LHCN-M2 (cell line): ENCODE data around the gene AFF2. TPM values are rescaled to one million over a fixed set of nuclear protein-coding genes. Genes with fewer than 3 reads are reported as not detected.

Experiments used
- DNase-seq: peaks from one replicate; pipeline ENCODE4 v3.0.0-alpha.2; 2012; ENCODE audit warnings: low read depth
- total RNA-seq: library from RNA; depleted of rRNA; stranded (reverse); fragments of >200 nt; gene quantifications from 2 replicates; pipeline ENCODE4 v1.2.3, GENCODE V29; 2014

The AFF2 gene
- total RNA-seq, 1 experiment from 2014 or later: 5.9 TPM

- DNase-seq: no peak
Observed at GRCh38 chrX:148917441-148917840, 417.0 kb downstream of the AFF2 start.

GRCh38 chrX:148923631-148924030, 423.2 kb downstream of the AFF2 start:
- no peak for DNase-seq

GRCh38 chrX:148926371-148926770, 426.0 kb downstream of the AFF2 start:
- no peak for DNase-seq

- DNase-seq: peak; percentile 60
Observed at GRCh38 chrX:148928811-148929210, 428.4 kb downstream of the AFF2 start.

GRCh38 chrX:148929686-148930085, 429.3 kb downstream of the AFF2 start:
- peak; percentile 50 for DNase-seq

- DNase-seq: no peak
Observed at GRCh38 chrX:148930206-148930729, 429.9 kb downstream of the AFF2 start.

GRCh38 chrX:148933881-148934280, 433.5 kb downstream of the AFF2 start:
- DNase-seq: no peak

GRCh38 chrX:148938348-148938747, 437.9 kb downstream of the AFF2 start:
- no peak for DNase-seq

GRCh38 chrX:148940411-148940996, 440.1 kb downstream of the AFF2 start:
- no peak for DNase-seq

- no peak for DNase-seq
Observed at GRCh38 chrX:148942754-148943153, 442.3 kb downstream of the AFF2 start.

GRCh38 chrX:148947399-148947975, 447.1 kb downstream of the AFF2 start:
- no peak for DNase-seq

- no peak for DNase-seq
Observed at GRCh38 chrX:148956352-148956751, 455.9 kb downstream of the AFF2 start.

GRCh38 chrX:148958901-148959300, 458.5 kb downstream of the AFF2 start:
- DNase-seq: peak; percentile 91

- peak; percentile 26 for DNase-seq
Observed at GRCh38 chrX:148960060-148960459, 459.6 kb downstream of the AFF2 start.

GRCh38 chrX:148961985-148962384, 461.6 kb downstream of the AFF2 start:
- DNase-seq: no peak

GRCh38 chrX:148976571-148977400, 476.4 kb downstream of the AFF2 start:
- no peak for DNase-seq

- no peak for DNase-seq
Observed at GRCh38 chrX:148979786-148980185, 479.4 kb downstream of the AFF2 start.

GRCh38 chrX:148984238-148984637, 483.8 kb downstream of the AFF2 start:
- no peak for DNase-seq

GRCh38 chrX:148991502-148991901, 491.1 kb downstream of the AFF2 start:
- DNase-seq: no peak

- peak; percentile 7 for DNase-seq
Observed at GRCh38 chrX:148995661-148996060, 495.2 kb downstream of the AFF2 start.

- DNase-seq: no peak
Observed at GRCh38 chrX:149002320-149002719, 501.9 kb downstream of the AFF2 start.

- peak; percentile 11 for DNase-seq
Observed at GRCh38 chrX:149003863-149004660, 503.6 kb downstream of the AFF2 start.
